ENCODE results near the gene DDX43. TPM values are rescaled to one million over a fixed set of nuclear protein-coding genes. Genes with fewer than 3 reads are reported as not detected.
"Not testable (repeated sequence)": the region's sequence is repeated elsewhere in the genome, so short reads cannot be mapped to it uniquely, and the experiment has no call there.

DDX43 gene
- total RNA-seq, 3 donors from 2014 or later (not counting 1 experiment from before 2014, with no cell fraction given): 1.2 to 2.6 TPM; not detected in 1

- intact Hi-C loops (cut with micrococcal nuclease): no loop called here
- 91% methylated on average over 10 of the region's 10 CpGs for WGBS (ENCODE audit: insufficient coverage)
- no peaks in the 10 kb centered on the region for H3K36me3 Mint-ChIP-seq
- Histone ChIP-seq H3K4me3 (ENCODE audit: low read length) (no peak overlapping the region), H3K4me1 (ENCODE audit: control insufficient read depth, insufficient read depth, low read length) (no peaks in the 10 kb centered on the region), H3K27me3 (ENCODE audit: control insufficient read depth, insufficient read depth, low read length) (no peaks in the 10 kb centered on the region), H3K27ac (ENCODE audit: low read length) (no peak overlapping the region), H3K9me3 (ENCODE audit: control insufficient read depth, insufficient read depth, low read length) (peaks cover 10% of the 10 kb centered on the region), H3K36me3 (ENCODE audit: control insufficient read depth, insufficient read depth, low read length) (no peaks in the 10 kb centered on the region)
- H3K27me3 Mint-ChIP-seq (ENCODE audit: low read depth in 2 of 2): no peaks in the 10 kb centered on the region
- no peaks in the 10 kb centered on the region for H3K4me1 Mint-ChIP-seq
- TF ChIP-seq, protein P1, sequence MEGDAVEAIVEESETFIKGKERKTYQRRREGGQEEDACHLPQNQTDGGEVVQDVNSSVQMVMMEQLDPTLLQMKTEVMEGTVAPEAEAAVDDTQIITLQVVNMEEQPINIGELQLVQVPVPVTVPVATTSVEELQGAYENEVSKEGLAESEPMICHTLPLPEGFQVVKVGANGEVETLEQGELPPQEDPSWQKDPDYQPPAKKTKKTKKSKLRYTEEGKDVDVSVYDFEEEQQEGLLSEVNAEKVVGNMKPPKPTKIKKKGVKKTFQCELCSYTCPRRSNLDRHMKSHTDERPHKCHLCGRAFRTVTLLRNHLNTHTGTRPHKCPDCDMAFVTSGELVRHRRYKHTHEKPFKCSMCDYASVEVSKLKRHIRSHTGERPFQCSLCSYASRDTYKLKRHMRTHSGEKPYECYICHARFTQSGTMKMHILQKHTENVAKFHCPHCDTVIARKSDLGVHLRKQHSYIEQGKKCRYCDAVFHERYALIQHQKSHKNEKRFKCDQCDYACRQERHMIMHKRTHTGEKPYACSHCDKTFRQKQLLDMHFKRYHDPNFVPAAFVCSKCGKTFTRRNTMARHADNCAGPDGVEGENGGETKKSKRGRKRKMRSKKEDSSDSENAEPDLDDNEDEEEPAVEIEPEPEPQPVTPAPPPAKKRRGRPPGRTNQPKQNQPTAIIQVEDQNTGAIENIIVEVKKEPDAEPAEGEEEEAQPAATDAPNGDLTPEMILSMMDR (IDR thresholded peaks at IDR 0.05): no peak
- ATAC-seq (no peak), DNase-seq (no peak)
- H3K4me3 Mint-ChIP-seq: no peak overlapping the region
- H3K9me3 Mint-ChIP-seq: no peaks in the 10 kb centered on the region
- H3K27ac Mint-ChIP-seq: no peak overlapping the region
Observed at GRCh38 chr6:73372516-73372915, 22.1 kb upstream of the DDX43 start.

- H3K27me3 Mint-ChIP-seq (ENCODE audit: low read depth in 2 of 2): no peaks in the 10 kb centered on the region
- WGBS (ENCODE audit: insufficient coverage): 94% methylated on average over 1 of the region's 1 CpG
- no peak for ATAC-seq
- no peak overlapping the region for H3K27ac Mint-ChIP-seq
- Histone ChIP-seq H3K36me3 (ENCODE audit: control insufficient read depth, insufficient read depth, low read length) (no peaks in the 10 kb centered on the region), H3K4me3 (ENCODE audit: low read length) (no peak overlapping the region), H3K27me3 (ENCODE audit: control insufficient read depth, insufficient read depth, low read length) (no peaks in the 10 kb centered on the region), H3K9me3 (ENCODE audit: control insufficient read depth, insufficient read depth, low read length) (peaks cover 10% of the 10 kb centered on the region), H3K27ac (ENCODE audit: low read length) (no peak overlapping the region), H3K4me1 (ENCODE audit: control insufficient read depth, insufficient read depth, low read length) (no peaks in the 10 kb centered on the region)
- TF ChIP-seq, protein P1 (IDR thresholded peaks at IDR 0.05): no peak
- no peak overlapping the region for H3K4me3 Mint-ChIP-seq
- no peak for DNase-seq
- no peaks in the 10 kb centered on the region for H3K4me1 Mint-ChIP-seq
- H3K36me3 Mint-ChIP-seq: no peaks in the 10 kb centered on the region
- intact Hi-C loops (cut with micrococcal nuclease): no loop called here
- H3K9me3 Mint-ChIP-seq: no peaks in the 10 kb centered on the region
Observed at GRCh38 chr6:73375216-73375615, 19.4 kb upstream of the DDX43 start.

- H3K4me3 Mint-ChIP-seq: no peak overlapping the region
- no CpG with 5 or more reads among the region's 3 CpGs for WGBS (ENCODE audit: insufficient coverage)
Observed at GRCh38 chr6:73377225-73377624, 17.4 kb upstream of the DDX43 start.

GRCh38 chr6:73381531-73381930 is 13.1 kb upstream of the DDX43 start:
- WGBS (ENCODE audit: insufficient coverage): 94% methylated on average over 10 of the region's 10 CpGs
- H3K9me3 ChIP-seq (ENCODE audit: control insufficient read depth, insufficient read depth, low read length); H3K36me3 ChIP-seq (ENCODE audit: control insufficient read depth, insufficient read depth, low read length); H3K4me3 ChIP-seq (ENCODE audit: low read length); DNase-seq; H3K27me3 Mint-ChIP-seq (ENCODE audit: low read depth in 2 of 2); H3K27ac ChIP-seq (ENCODE audit: low read length); H3K27ac Mint-ChIP-seq; H3K4me1 ChIP-seq (ENCODE audit: control insufficient read depth, insufficient read depth, low read length); H3K27me3 ChIP-seq (ENCODE audit: control insufficient read depth, insufficient read depth, low read length); ATAC-seq; H3K36me3 Mint-ChIP-seq; H3K4me3 Mint-ChIP-seq; H3K9me3 Mint-ChIP-seq; H3K4me1 Mint-ChIP-seq; intact Hi-C loops (cut with micrococcal nuclease): not testable (repeated sequence)

More at GRCh38 chr6:73377225-73377624, 17.4 kb upstream of the DDX43 start:
- Histone ChIP-seq H3K27me3 (ENCODE audit: control insufficient read depth, insufficient read depth, low read length) (no peaks in the 10 kb centered on the region), H3K36me3 (ENCODE audit: control insufficient read depth, insufficient read depth, low read length) (no peaks in the 10 kb centered on the region), H3K4me3 (ENCODE audit: low read length) (no peak overlapping the region), H3K4me1 (ENCODE audit: control insufficient read depth, insufficient read depth, low read length) (no peaks in the 10 kb centered on the region), H3K27ac (ENCODE audit: low read length) (no peak overlapping the region), H3K9me3 (ENCODE audit: control insufficient read depth, insufficient read depth, low read length) (peaks cover 2% of the 10 kb centered on the region)
- TF ChIP-seq, protein P1 (IDR thresholded peaks at IDR 0.05): no peak
- H3K4me1 Mint-ChIP-seq: no peaks in the 10 kb centered on the region
- intact Hi-C loops (cut with micrococcal nuclease): no loop called here
- no peak overlapping the region for H3K27ac Mint-ChIP-seq
- DNase-seq (no peak), ATAC-seq (no peak)
- H3K27me3 Mint-ChIP-seq (ENCODE audit: low read depth in 2 of 2): no peaks in the 10 kb centered on the region
- no peaks in the 10 kb centered on the region for H3K36me3 Mint-ChIP-seq
- no peaks in the 10 kb centered on the region for H3K9me3 Mint-ChIP-seq

Measured in natural killer cell (primary cell).